Suprapubic skin (tissue), 4 donors: ENCODE measurements around the gene RELCH.

Experiments
- EP300 ChIP-seq: sonication (generic); formaldehyde crosslinking; IDR thresholded peaks from one replicate; pipeline ENCODE4 v1.6.1; 2017; ENCODE audit warnings: antibody characterized with exemption
- POLR2A ChIP-seq, 2 donors: fragments of 450-650 bp; IDR thresholded peaks; one replicate each; pipeline ENCODE4 v1.6.1; 2017; ENCODE audit warnings: antibody characterized with exemption in 2 of 2, mild to moderate bottlenecking in 2 of 2, moderate library complexity in 2 of 2
- POLR2AphosphoS5 ChIP-seq, 3 donors: sonication (generic); formaldehyde crosslinking; IDR thresholded peaks; one replicate each; pipeline ENCODE4 v1.6.1; 2017; ENCODE audit warnings: antibody characterized with exemption in 3 of 3
- TF ChIP-seq, protein P1 (sequence below), 2 donors: fragments of 200-600 bp in 1 of 2; fragments of 450-650 bp in 1 of 2; sonication (generic) in 1 of 2; IDR thresholded peaks; one replicate each; pipeline ENCODE4 v1.5.1; 2016 to 2019; ENCODE audit warnings: antibody characterized with exemption in 2 of 2, mild to moderate bottlenecking in 1 of 2, moderate library complexity in 1 of 2

DNA sequence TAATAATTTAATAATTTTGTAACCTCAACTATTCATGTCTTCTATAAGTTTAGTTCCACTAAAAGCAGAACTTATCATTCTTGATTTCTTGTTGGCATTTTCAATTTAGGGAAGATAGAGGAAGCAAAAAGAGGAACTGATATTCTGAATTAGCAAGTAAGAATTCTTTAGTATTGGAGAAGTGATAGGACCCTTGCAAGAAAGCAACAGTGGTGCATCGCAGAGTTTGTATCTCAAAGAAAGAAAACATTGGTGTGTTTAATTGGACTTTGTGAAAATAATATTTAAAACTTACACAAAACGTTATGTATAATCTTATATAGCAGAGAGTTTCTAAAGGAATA is 101.6 kb downstream of the RELCH start:
- TF ChIP-seq, protein P1, sequence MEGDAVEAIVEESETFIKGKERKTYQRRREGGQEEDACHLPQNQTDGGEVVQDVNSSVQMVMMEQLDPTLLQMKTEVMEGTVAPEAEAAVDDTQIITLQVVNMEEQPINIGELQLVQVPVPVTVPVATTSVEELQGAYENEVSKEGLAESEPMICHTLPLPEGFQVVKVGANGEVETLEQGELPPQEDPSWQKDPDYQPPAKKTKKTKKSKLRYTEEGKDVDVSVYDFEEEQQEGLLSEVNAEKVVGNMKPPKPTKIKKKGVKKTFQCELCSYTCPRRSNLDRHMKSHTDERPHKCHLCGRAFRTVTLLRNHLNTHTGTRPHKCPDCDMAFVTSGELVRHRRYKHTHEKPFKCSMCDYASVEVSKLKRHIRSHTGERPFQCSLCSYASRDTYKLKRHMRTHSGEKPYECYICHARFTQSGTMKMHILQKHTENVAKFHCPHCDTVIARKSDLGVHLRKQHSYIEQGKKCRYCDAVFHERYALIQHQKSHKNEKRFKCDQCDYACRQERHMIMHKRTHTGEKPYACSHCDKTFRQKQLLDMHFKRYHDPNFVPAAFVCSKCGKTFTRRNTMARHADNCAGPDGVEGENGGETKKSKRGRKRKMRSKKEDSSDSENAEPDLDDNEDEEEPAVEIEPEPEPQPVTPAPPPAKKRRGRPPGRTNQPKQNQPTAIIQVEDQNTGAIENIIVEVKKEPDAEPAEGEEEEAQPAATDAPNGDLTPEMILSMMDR (IDR thresholded peaks at IDR 0.05), result no peak
- TF ChIP-seq POLR2AphosphoS5 (IDR thresholded peaks at IDR 0.05), result no peak
- no peak for TF ChIP-seq POLR2A (IDR thresholded peaks at IDR 0.05)
- no peak for TF ChIP-seq EP300
